PC-9 (cell line): ENCODE data around the gene DYNC2H1. TPM values are rescaled to one million over a fixed set of nuclear protein-coding genes. Genes with fewer than 3 reads are reported as not detected.

Source experiments
- BruUV-seq: library from RNA; stranded (reverse); fragments of 400-500 nt; replicated peaks from 2 replicates; lab custom pipeline; 2021; lab: Mats Ljungman, UMichigan
- CTCF ChIA-PET: fragments of 300-600 bp; sonication (Branson Sonifier 250); formaldehyde crosslinking; loops from one replicate; lab custom pipeline; 2022; ENCODE audit warnings: antibody characterized with exemption; lab: Charles Lee
- POLR2A ChIA-PET: fragments of 300-600 bp; sonication (Branson Sonifier 250); formaldehyde crosslinking; loops from one replicate; lab custom pipeline; 2022; ENCODE audit warnings: antibody characterized with exemption; ENCODE audit not compliant: unreplicated experiment; lab: Charles Lee
- DNase-seq, 2 experiments: peaks; one replicate each; pipeline versions ENCODE4 v3.0.0 to v3.0.0-alpha.2; 2015 to 2022; ENCODE audit warnings: mixed read lengths in 1 of 2
- H2AFZ ChIP-seq: fragments of 200-600 bp; sonication (generic); 2 replicates; pipeline ENCODE4 v1.8.1; 2017; ENCODE audit warnings: antibody characterized with exemption
- H3F3A ChIP-seq: fragments of 200-600 bp; sonication (generic); 2 replicates; pipeline ENCODE4 v1.8.1; 2017; ENCODE audit warnings: antibody characterized with exemption, mild to moderate bottlenecking, low read depth; ENCODE audit not compliant: insufficient read depth
- H3K27ac ChIP-seq: fragments of 200-600 bp; sonication (generic); 2 replicates; pipeline ENCODE4 v1.6.1; 2016; ENCODE audit warnings: mixed run types
- H3K27me3 ChIP-seq: fragments of 200-600 bp; sonication (generic); 2 replicates; pipeline ENCODE4 v1.6.1; 2016; ENCODE audit warnings: low read depth, mixed run types; ENCODE audit not compliant: insufficient read depth
- H3K36me3 ChIP-seq: fragments of 200-600 bp; sonication (generic); 2 replicates; pipeline ENCODE4 v1.6.1; 2016; ENCODE audit warnings: low read depth, mixed run types
- H3K4me1 ChIP-seq: fragments of 200-600 bp; sonication (generic); replicated peaks from 2 replicates; pipeline ENCODE4 v1.6.1; 2016; ENCODE audit warnings: mixed run types; ENCODE audit not compliant: insufficient read depth
- H3K4me2 ChIP-seq: fragments of 200-600 bp; sonication (generic); 2 replicates; pipeline ENCODE4 v1.6.1; 2017; ENCODE audit warnings: mixed run types
- H3K4me3 ChIP-seq: fragments of 200-600 bp; sonication (generic); 2 replicates; pipeline ENCODE4 v1.6.1; 2016; ENCODE audit warnings: mixed run types
- H3K79me2 ChIP-seq: fragments of 200-600 bp; sonication (generic); 2 replicates; pipeline ENCODE4 v1.6.1; 2017; ENCODE audit warnings: low read depth, mixed run types
- H3K9me2 ChIP-seq: fragments of 200-600 bp; sonication (generic); 2 replicates; pipeline ENCODE4 v1.8.1; 2017; ENCODE audit warnings: mild to moderate bottlenecking; ENCODE audit not compliant: insufficient read depth
- H3K9me3 ChIP-seq: fragments of 200-600 bp; sonication (generic); 2 replicates; pipeline ENCODE4 v1.8.1; 2016; ENCODE audit warnings: low read depth; ENCODE audit not compliant: insufficient read depth
- H4K20me1 ChIP-seq: fragments of 200-600 bp; sonication (generic); 2 replicates; pipeline ENCODE4 v1.8.1; 2017; ENCODE audit not compliant: insufficient read depth
- EZH2 ChIP-seq: fragments of 200-600 bp; sonication (generic); IDR thresholded peaks from 2 replicates; pipeline ENCODE4 v1.8.0; 2017; ENCODE audit warnings: antibody characterized with exemption, low read depth
- intact Hi-C: fragments of 100-400 bp; cut with micrococcal nuclease; formaldehyde crosslinking; loops from one replicate; pipeline ENCODE4 v1.10.0; 2022; ENCODE audit not compliant: unreplicated experiment
- total RNA-seq: library from RNA; stranded (reverse); gene quantifications from 2 replicates; pipeline ENCODE4 v1.2.3, GENCODE V29; 2021
- TF ChIP-seq, protein P1 (sequence below): fragments of 200-600 bp; sonication (generic); conservative IDR thresholded peaks from 2 replicates; pipeline ENCODE4 v1.6.1; 2017; ENCODE audit warnings: mixed run types, antibody characterized with exemption, mild to moderate bottlenecking, moderate library complexity

DYNC2H1 gene
- total RNA-seq, 1 experiment from 2014 or later: 12.2 TPM

DNA sequence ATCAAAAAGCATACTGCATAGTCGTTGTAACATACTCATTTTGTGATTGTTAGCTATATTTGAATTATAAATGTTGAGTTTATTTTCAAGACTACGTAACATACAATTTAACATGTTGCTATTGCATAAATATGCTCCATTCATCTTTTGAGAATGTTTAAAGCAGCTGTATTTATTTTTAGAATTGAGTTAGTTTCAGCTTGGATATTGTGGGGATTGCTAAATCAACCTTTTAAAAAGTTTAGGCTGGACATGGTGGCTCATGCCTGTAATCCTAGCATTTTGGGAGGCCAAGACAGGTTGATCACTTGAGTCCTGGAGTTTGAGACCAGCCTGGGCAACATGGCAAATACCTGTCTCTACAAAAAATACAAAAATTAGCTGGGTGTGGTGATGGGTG lies 288.1 kb downstream of the DYNC2H1 start:
- no peak overlapping the region for H3K27ac ChIP-seq
- H3K4me2 ChIP-seq: no peak overlapping the region
- H3K4me3 ChIP-seq: no peak overlapping the region
- peaks cover 3% of the 10 kb centered on the region for H3K4me1 ChIP-seq
- H3K27me3 ChIP-seq: no peaks in the 10 kb centered on the region
- intact Hi-C loops: no loop called here
- no peaks in the 10 kb centered on the region for H3K79me2 ChIP-seq
- H3K9me2 ChIP-seq: no peaks in the 10 kb centered on the region
- no peaks in the 10 kb centered on the region for H3F3A ChIP-seq
- H3K9me3 ChIP-seq: peaks cover 5% of the 10 kb centered on the region; the same call in 1 of the 2 replicates
- no peaks in the 10 kb centered on the region for H4K20me1 ChIP-seq
- H3K36me3 ChIP-seq: no peaks in the 10 kb centered on the region
- POLR2A ChIA-PET: no interaction called here
- H2AFZ ChIP-seq: no peak overlapping the region
- TF ChIP-seq, protein P1, sequence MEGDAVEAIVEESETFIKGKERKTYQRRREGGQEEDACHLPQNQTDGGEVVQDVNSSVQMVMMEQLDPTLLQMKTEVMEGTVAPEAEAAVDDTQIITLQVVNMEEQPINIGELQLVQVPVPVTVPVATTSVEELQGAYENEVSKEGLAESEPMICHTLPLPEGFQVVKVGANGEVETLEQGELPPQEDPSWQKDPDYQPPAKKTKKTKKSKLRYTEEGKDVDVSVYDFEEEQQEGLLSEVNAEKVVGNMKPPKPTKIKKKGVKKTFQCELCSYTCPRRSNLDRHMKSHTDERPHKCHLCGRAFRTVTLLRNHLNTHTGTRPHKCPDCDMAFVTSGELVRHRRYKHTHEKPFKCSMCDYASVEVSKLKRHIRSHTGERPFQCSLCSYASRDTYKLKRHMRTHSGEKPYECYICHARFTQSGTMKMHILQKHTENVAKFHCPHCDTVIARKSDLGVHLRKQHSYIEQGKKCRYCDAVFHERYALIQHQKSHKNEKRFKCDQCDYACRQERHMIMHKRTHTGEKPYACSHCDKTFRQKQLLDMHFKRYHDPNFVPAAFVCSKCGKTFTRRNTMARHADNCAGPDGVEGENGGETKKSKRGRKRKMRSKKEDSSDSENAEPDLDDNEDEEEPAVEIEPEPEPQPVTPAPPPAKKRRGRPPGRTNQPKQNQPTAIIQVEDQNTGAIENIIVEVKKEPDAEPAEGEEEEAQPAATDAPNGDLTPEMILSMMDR: no peak
- TF ChIP-seq EZH2: no peak
- no peak for DNase-seq
- BruUV-seq: no TSS peak
- CTCF ChIA-PET: no interaction called here

DNA sequence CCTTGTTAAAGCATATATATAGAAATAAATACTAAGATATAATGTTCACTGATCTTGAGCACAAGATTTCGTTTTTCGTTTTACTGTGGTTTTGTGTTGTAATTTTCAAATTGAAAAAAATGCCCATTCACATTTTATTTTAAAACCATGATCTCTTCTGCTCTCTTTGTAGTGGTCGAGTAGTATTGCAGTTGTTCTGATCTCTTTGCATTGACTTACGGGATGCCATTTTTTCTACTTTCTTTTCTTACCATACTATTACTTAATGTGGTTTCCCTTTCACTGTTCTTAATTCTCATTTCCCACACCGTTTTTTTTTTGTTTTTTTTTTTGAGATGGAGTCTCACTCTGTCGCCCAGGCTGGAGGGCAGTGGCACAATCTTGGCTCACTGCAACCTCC lies 289.6 kb downstream of the DYNC2H1 start:
- no peak overlapping the region for H3K4me3 ChIP-seq
- CTCF ChIA-PET: no interaction called here
- H3K79me2 ChIP-seq: no peaks in the 10 kb centered on the region
- H3K36me3 ChIP-seq: no peaks in the 10 kb centered on the region
- no peaks in the 10 kb centered on the region for H3K27me3 ChIP-seq
- BruUV-seq: no TSS peak
- intact Hi-C loops: no loop called here
- no peaks in the 10 kb centered on the region for H3F3A ChIP-seq
- no peak overlapping the region for H3K27ac ChIP-seq
- TF ChIP-seq, protein P1: no peak
- TF ChIP-seq EZH2: no peak
- H4K20me1 ChIP-seq: no peaks in the 10 kb centered on the region
- no peak for DNase-seq
- no peaks in the 10 kb centered on the region for H3K9me2 ChIP-seq
- H3K4me1 ChIP-seq: peaks cover 3% of the 10 kb centered on the region
- POLR2A ChIA-PET: no interaction called here
- no peak overlapping the region for H3K4me2 ChIP-seq
- H2AFZ ChIP-seq: no peak overlapping the region
- H3K9me3 ChIP-seq: 0 out of 2 replicates have a peak, but pooled peaks cover 2% of the 10 kb centered on the region

DNA sequence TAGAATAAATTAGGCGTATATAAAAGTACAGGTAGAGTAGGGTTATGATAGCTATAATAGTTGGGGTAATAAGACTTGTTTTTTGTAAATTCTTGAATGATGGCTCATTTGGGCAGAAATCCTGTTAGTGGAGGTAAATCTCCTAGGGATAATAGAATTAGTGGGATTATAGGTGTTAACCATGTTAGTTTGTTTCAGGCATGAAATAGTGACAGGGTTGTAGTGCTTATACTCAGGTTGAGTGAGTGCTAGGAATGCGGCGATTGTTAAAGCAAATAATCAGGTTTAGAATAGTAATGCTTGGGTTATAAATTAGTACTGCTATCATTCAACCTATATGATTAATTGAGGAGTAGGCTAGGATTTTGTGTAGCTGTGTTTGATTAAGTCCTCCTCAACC lies 297.1 kb downstream of the DYNC2H1 start:
- H4K20me1 ChIP-seq: no peaks in the 10 kb centered on the region
- H3K9me3 ChIP-seq: no peaks in the 10 kb centered on the region
- no peak overlapping the region for H3K27ac ChIP-seq
- H3K79me2 ChIP-seq: no peaks in the 10 kb centered on the region
- no peaks in the 10 kb centered on the region for H3F3A ChIP-seq
- ChIA-PET POLR2A (interaction anchor here (0.6 kb wide), 1 partner anchor 39 kb away, joined by 7 read pairs; no protein-coding TSS in a partner anchor), CTCF (no interaction called here)
- H3K4me2 ChIP-seq: no peak overlapping the region
- no peaks in the 10 kb centered on the region for H3K4me1 ChIP-seq
- no peaks in the 10 kb centered on the region for H3K36me3 ChIP-seq
- no peak overlapping the region for H2AFZ ChIP-seq
- intact Hi-C loops: no loop called here
- no peaks in the 10 kb centered on the region for H3K9me2 ChIP-seq
- DNase-seq: no peak
- no peak overlapping the region for H3K4me3 ChIP-seq
- H3K27me3 ChIP-seq: no peaks in the 10 kb centered on the region
- no peak for TF ChIP-seq EZH2
- TF ChIP-seq, protein P1: no peak
- no TSS peak for BruUV-seq
